Stimulated activated memory B cell treated with anti-CD40 and anti-IgM and Interleukin-4, amounts not matched to agents 10 μg/mL and 1 μg/mL and 100 μg/mL, for 72 hours (primary cell): Measurements from ENCODE around the gene FKBP10.
A peak's percentile ranks its signal among the peaks of the same experiment; 100 is the strongest.

Experiments used
- ATAC-seq: fragments of 150-1000 bp; cut with Tn5 transposase; 2 replicates; pipeline ENCODE4 v1.10.0; 2021
- H3K27ac Mint-ChIP-seq: one replicate; pipeline ENCODE4 v1.8.0; 2022; ENCODE audit warnings: mild to moderate bottlenecking, mixed read lengths
- H3K27me3 Mint-ChIP-seq: one replicate; pipeline ENCODE4 v1.8.0; 2022; ENCODE audit warnings: mixed read lengths
- H3K36me3 Mint-ChIP-seq: one replicate; pipeline ENCODE4 v1.8.0; 2022; ENCODE audit warnings: mixed read lengths
- H3K4me1 Mint-ChIP-seq: one replicate; pipeline ENCODE4 v1.8.0; 2022; ENCODE audit warnings: mixed read lengths
- H3K4me3 Mint-ChIP-seq: one replicate; pipeline ENCODE4 v1.8.0; 2022; ENCODE audit warnings: mild to moderate bottlenecking, moderate library complexity, mixed read lengths
- H3K9me3 Mint-ChIP-seq: one replicate; pipeline ENCODE4 v1.8.0; 2022; ENCODE audit warnings: mixed read lengths

The FKBP10 gene

DNA sequence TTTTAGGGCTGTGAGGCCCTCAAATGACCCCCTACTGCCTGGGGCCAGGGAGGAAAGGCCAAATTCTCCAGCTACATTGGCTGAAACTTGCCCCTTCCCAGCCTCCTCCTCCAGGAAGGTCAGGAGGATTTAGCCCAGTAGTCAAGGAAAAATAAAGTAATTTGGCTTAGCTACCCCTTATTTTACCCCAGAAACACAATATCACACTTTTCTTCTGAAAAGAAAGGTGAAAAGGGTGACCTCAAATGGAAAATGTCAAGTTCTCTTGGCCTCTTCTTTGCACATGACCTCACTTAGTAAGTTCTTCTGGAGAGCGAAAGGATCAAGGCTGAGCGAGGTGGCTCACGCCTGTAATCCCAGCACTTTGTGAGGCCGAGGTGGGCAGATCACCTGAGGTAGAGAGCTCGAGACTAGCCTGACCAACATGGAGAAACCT lies 18.2 kb upstream of the FKBP10 start:
- H3K27me3 Mint-ChIP-seq: no peaks in the 10 kb centered on the region
- H3K4me3 Mint-ChIP-seq: no peak overlapping the region
- ATAC-seq: no peak
- no peaks in the 10 kb centered on the region for H3K36me3 Mint-ChIP-seq
- H3K9me3 Mint-ChIP-seq: no peaks in the 10 kb centered on the region
- H3K4me1 Mint-ChIP-seq: no peaks in the 10 kb centered on the region
- no peak overlapping the region for H3K27ac Mint-ChIP-seq

DNA sequence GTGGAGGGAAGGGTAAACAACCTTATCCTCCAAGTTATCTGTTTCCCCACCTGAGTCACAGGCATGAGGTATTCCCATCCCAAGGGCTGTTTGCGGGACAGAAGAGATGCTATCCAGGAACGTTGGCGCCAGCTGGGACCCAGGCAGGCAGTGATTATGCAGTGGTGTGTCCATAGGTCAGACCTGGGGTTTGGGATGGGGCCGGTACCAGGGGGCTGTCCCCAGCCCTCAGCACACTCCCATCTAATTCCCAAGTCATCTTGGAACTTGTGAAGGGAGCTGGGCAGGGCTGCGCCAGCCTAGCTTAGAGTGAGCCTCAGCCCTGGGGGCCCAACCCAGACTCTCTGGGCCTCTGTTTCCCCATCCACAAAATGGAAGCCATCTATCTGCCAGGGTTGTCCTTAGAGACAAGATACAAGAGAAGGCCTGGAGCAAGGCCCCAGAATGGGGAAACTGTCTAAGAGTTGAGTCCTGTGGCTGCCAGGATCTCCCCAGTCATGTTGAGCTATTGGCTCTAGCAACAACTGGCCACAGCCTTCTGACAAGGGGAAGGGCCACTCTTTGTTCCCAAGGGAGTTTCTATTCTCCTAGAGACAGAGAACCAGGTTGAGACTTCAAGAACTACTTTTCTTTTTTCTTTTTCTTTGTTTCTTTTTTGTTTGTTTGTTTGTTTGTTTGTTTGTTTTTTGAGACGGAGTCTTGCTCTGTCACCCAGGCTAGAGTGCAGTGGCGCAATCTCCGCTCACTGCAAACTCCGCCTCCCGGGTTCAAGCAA lies 16.5 kb upstream of the FKBP10 start:
- Mint-ChIP-seq H3K27me3 (peaks cover 3% of the 10 kb centered on the region), H3K27ac (no peak overlapping the region), H3K4me3 (no peak overlapping the region), H3K9me3 (no peaks in the 10 kb centered on the region), H3K4me1 (peaks cover 1% of the 10 kb centered on the region), H3K36me3 (no peaks in the 10 kb centered on the region)
- ATAC-seq: peak; percentile 6

DNA sequence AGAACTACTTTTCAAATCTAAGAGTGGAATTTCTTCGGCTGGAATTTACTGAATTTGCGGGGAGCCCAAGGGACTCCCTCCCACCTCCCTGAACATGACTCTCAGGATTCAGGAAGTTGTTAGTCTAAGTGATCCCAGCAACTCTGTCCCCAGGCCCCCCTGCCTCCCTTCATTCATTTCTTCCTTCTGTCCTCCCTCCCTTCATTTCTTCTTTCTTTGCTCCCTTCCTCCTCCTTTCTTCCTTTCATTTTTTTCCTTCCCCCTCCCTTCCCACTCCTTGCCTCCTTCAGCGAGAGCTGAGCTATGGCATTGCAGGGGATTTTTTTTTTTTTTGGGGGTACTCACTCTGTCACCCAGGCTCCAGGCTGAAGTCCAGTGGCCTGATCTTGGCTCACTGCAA lies 15.4 kb upstream of the FKBP10 start:
- Mint-ChIP-seq H3K9me3 (no peaks in the 10 kb centered on the region), H3K27me3 (peaks cover 10% of the 10 kb centered on the region), H3K4me1 (peaks cover 8% of the 10 kb centered on the region), H3K4me3 (no peak overlapping the region), H3K36me3 (no peaks in the 10 kb centered on the region), H3K27ac (no peak overlapping the region)
- no peak for ATAC-seq

DNA sequence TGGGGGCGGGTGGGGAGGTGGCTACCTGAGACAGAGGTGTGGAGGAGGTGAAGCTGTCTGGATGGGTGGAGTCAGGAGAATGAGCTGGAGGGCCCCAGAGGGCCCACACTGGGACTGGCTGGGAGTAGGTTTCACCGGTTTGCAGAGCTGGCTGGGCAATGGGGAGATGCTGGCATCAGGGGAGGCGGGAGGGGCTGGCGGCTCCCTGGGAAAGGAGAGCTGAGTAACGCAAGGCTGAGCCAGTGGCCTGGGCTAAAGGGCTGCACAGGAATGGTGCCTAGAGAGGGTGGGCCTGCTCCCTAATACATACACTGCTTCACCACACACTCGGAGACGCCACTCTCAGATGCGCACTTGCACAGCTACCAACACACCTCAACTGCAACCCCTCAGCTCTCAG lies 13.4 kb upstream of the FKBP10 start:
- Mint-ChIP-seq H3K27me3 (peaks cover 10% of the 10 kb centered on the region), H3K9me3 (no peaks in the 10 kb centered on the region), H3K4me1 (peaks cover 16% of the 10 kb centered on the region), H3K36me3 (no peaks in the 10 kb centered on the region), H3K27ac (no peak overlapping the region), H3K4me3 (no peak overlapping the region)
- ATAC-seq: no peak

DNA sequence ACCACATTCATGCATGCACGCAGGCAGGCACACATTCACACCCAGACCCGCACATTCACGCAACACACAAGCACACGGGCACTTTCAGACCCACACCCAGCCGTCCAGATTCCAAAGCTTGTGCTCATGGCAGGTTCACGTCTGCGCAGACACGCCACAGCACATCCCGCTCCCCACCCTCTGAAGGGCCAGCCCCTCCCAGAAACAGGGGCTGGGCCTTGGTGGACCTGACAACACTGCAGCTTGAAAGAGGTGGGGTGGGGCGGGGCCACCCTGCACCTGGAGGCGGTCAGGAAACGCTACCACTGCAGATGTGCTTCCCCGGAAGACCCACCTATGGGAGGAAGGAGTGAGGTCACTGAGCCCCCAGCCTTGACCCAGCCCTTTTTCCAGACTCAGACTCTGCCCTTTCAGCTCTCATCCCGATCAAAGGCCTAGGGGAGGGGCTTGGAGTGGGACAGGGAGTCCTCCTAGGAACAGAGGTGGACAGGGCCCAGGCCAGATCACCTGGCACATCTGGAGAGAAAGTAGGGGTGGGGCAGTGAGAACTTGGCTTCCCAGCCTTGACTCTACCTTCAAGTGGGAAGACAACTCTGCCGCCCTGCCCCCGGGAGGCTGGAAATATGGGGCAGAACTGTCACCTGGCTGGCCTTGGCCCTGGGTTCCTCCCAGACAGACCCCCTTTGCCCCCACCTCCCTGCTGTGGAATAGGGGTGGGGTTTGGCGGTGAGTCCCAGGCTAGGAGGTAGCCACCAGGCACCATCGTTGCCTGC lies 12.0 kb upstream of the FKBP10 start:
- peaks cover 16% of the 10 kb centered on the region for H3K4me1 Mint-ChIP-seq
- H3K27me3 Mint-ChIP-seq: peaks cover 10% of the 10 kb centered on the region
- no peak overlapping the region for H3K27ac Mint-ChIP-seq
- ATAC-seq: no peak
- no peaks in the 10 kb centered on the region for H3K9me3 Mint-ChIP-seq
- H3K36me3 Mint-ChIP-seq: no peaks in the 10 kb centered on the region
- H3K4me3 Mint-ChIP-seq: no peak overlapping the region

DNA sequence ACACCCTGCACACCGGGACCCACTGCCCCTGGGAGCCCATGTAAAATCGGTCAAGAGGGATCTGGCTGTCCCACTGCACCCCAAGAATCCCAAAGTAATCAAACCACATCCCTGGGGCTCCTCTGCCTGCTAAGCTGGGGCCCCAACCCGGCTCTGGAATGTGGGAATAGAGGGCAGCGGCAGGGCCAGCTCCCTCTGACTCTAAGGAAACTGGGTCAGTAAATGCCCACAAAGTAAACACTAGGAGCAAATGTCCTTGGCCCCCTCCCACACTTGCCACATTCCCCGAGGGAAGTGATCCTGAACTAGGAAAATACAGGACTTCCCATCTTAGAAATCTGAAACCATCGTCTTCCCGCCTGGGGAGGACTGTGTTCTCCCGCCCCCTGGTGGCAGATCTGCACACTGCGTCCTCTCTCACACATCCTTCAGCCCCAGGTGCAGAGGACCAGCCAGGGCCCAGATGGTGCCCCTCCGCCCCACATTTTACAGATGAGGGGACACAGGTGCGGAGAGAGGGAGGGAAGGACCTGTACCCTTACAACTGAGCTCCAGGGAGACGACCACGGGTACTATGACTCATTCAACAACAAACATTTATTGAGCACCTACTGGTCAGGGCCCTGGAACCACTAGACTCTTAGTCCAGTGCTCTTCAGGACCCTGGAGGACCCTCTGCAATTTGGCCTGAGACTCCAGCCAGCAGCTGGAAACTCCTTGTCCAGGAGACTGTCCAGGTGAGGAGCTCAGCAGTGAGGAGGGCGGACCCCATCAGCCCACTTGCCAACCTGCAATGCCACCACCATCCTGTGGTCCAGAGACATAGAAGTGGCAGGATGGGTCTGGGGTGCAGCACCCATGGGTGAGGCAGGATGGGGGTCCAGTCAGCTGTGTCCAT lies 11.2 kb upstream of the FKBP10 start:
- peak; percentile 74 for ATAC-seq
- Mint-ChIP-seq H3K27ac (no peak overlapping the region), H3K9me3 (no peaks in the 10 kb centered on the region), H3K4me3 (no peak overlapping the region), H3K36me3 (no peaks in the 10 kb centered on the region), H3K27me3 (peaks cover 10% of the 10 kb centered on the region), H3K4me1 (peaks cover 16% of the 10 kb centered on the region)

DNA sequence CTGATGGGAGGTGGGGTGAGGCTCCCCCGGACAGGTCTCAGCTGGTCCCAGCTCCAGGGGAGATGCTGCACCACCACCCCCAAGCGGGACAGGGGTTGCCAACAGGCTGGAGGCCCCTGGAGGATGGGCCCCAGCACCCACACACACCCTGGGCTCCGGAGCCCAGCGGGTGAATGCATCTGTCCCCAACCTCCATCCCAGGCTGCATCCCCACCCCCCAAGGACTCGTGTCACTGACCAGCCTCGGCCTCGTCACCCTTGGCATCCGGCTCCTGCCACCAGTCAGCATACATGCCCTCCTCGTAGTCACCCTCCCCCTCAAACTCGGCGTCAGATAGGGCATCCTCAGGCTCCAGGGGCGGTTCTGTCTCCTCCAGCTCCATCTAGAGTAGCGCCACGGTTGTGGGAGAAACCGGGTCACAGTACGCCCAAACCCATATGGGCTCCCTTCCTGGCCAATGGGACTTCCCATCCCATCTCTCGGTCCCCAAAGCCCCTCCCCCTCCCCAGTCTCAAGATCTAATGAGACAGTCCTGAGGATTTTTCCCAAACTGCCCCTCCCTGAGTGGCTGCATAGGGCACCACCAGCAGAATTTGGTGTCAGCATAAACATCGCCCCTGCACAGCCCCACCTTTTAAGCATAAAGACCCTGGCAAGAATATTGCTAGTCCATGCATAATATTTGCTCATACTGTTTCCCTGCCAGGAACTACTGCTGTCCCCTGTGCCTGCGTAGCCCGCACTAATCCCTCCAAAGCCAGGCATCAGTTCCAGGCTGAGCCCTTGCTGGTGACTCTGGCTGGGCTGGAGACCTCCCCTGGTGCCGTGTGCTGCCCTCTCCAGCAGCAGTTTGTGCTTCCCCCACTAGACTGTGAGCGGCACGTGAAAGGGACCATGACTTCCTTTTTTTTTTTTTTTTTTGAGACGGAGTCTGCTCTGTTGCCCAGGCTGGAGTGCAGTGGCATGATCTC lies 9.5 kb upstream of the FKBP10 start:
- H3K9me3 Mint-ChIP-seq: no peaks in the 10 kb centered on the region
- H3K4me1 Mint-ChIP-seq: peaks cover 16% of the 10 kb centered on the region

DNA sequence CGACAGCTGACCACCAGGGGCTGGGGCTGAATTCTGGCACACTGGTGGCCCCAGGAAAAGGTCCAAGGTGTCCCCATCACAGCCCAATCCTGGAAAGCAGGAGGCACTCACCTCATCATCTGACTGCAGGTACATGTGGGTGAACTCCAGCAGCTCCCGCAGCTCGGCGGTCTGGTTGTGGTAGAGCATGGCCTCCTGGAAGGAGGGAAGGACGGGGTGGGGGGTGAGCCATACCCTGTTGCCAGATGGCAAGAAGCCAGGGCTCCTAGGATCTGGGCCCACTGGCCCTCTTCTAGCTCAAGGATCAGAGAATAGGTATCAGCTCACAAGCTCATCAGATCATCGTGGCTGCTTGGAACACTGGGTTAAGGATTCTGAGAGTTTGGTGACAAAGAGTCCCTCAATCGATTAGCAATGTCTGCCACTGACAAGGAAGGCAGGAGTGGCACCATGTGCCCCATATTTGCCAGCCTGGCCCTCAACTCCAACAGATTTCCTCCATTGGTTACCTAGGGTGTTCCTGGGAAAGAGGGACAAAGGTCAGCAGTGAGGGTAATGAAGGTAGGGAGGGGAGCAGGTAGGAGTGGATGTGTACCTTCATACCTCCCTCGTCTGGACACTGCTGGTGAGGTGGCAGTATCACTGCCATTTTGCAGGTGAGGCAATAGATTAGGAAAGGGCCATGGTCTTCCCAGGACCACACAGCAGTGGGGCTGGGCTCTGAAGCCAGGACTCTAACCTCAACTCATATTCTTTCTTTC lies 5.9 kb upstream of the FKBP10 start:
- ATAC-seq: no peak
- no peaks in the 10 kb centered on the region for H3K9me3 Mint-ChIP-seq
- H3K4me3 Mint-ChIP-seq: no peak overlapping the region
- peaks cover 23% of the 10 kb centered on the region for H3K27me3 Mint-ChIP-seq
- H3K36me3 Mint-ChIP-seq: no peaks in the 10 kb centered on the region
- H3K27ac Mint-ChIP-seq: no peak overlapping the region
- H3K4me1 Mint-ChIP-seq: peaks cover 16% of the 10 kb centered on the region

More for the DNA sequence above, 9.5 kb upstream of the FKBP10 start:
- Mint-ChIP-seq H3K27me3 (peaks cover 10% of the 10 kb centered on the region), H3K27ac (no peak overlapping the region), H3K36me3 (no peaks in the 10 kb centered on the region), H3K4me3 (no peak overlapping the region)
- peak; percentile 58 for ATAC-seq

DNA sequence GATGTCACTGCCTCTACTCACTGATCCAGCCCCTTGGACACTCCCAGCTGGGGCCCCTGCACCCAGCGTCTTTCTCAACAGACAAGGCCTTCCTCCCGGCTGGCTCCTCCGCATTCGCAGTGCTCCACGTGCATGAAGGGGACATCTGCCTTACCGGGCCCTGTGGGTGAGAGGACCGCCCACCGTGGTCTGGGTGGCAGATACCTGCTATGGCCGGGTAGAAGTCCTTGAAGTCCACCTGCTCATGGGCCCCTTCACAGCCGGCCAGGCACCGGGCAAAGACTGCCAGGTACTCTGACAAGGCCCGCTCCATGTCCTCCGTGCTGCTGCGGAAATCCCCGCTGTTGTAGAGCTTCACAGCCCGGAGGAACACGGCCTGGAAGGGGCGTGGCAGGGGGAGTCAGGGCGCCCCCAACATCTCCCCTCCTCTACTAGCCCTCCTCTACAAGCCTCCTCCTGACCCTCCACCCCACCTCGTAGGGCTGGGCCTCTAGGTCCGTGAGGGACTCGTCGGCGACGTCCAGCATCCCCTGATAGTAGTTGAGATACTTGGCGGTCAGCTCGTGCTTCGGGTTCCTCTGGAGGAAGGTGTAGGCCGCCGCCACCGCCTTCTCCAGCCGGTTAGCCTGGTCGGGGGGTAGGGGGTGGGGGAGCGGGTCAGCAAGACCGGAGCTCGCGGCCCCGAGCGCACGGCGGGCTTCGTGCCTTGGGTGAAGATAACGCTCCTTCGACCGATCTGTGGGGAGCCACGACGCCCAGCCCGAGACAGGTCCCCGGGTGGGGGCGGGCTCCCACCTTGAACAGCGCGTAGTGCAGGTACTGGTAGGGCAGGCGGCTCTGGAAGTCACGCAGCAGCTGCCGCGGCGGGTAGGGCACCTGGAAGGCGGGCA lies 1.9 kb upstream of the FKBP10 start:
- Mint-ChIP-seq H3K4me1 (peaks cover 24% of the 10 kb centered on the region), H3K27me3 (peaks cover 39% of the 10 kb centered on the region), H3K9me3 (no peaks in the 10 kb centered on the region), H3K4me3 (peak overlapping the region; percentile 61), H3K36me3 (no peaks in the 10 kb centered on the region), H3K27ac (no peak overlapping the region)
- ATAC-seq: peak; percentile 21

DNA sequence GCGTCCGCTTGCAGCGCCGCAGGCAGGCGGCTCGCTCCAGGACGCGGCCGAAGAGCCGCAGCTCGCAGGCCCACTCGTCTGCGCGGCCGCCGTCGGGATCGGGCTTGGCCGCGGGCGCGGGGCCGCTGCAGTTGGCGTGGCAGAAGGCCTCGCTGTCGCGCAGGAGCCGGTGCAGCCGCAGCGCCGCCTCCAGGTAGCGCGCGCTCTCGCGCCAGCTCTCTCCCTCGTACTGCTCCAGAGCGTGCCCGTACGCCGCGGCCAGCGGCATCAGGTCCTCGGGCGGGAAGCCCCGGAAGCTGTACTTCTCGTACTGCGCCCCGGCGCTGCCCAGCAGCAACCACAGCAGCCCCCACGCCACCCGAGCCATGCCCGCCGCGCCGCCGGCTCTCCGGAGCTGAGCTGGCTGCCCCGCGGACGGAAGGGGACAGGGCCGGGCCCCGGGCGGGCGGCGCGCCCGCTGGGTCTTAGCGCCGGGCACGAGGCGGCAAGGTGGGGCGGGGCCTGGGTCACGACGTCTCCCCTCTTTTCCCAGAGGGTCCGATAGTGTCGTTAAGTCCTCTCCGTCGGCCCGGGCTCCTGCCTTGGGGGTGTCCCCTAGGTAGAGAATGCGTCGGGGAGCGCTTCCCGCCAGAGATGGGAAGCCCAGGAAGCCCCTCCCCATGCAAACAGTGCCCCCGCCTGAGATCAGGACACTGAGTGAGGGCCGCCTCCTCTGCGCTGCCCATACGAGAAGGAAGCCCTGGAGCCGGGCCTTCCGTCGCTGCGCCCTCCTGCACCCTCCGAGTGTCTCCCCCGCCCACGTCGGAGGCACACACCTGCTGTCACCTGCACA lies 1.0 kb upstream of the FKBP10 start, which contains the start of gene P3H4:
Gene P3H4 (minus strand): TSS at position 401 of the 832 bp plus-strand sequence. CDS start 34 bp downstream, at position 367.
- ATAC-seq: peak; percentile 90
- H3K4me3 Mint-ChIP-seq: peak within 1 kb of the TSS; percentile 90
- H3K4me1 Mint-ChIP-seq: peaks cover 24% of the 10 kb centered on the region
- H3K27me3 Mint-ChIP-seq: peaks cover 39% of the 10 kb centered on the region
- no peaks in the 10 kb centered on the region for H3K9me3 Mint-ChIP-seq
- H3K36me3 Mint-ChIP-seq: no peaks in the 10 kb centered on the region
- H3K27ac Mint-ChIP-seq: peak within 1 kb of the TSS; percentile 71

DNA sequence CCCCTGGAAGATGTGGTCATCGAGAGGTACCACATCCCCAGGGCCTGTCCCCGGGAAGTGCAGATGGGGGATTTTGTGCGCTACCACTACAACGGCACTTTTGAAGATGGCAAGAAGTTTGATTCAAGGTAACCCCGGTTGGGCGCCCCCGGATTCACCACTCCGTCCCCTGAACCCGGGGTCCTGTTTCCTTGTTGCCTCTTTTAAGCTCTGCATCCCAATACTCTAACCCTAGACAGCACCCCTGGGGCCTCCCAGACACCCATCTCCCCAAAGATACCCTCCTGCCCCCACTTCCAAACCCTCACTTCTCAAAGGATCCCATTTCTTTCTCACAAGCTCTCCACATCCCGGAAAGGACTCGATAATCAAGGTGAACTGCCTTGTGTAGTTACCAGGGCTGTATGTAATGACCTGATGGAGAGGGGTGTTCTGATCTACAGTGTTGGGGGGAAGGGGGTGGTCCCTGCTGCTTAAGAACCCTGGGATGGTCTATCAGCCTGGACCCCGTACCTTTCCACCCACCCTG lies 412 bp downstream of the FKBP10 start:
- no peak for ATAC-seq
- H3K4me3 Mint-ChIP-seq: peak overlapping the region; percentile 25
- no peaks in the 10 kb centered on the region for H3K9me3 Mint-ChIP-seq
- no peaks in the 10 kb centered on the region for H3K36me3 Mint-ChIP-seq
- peaks cover 27% of the 10 kb centered on the region for H3K4me1 Mint-ChIP-seq
- H3K27ac Mint-ChIP-seq: no peak overlapping the region
- peaks cover 45% of the 10 kb centered on the region for H3K27me3 Mint-ChIP-seq

DNA sequence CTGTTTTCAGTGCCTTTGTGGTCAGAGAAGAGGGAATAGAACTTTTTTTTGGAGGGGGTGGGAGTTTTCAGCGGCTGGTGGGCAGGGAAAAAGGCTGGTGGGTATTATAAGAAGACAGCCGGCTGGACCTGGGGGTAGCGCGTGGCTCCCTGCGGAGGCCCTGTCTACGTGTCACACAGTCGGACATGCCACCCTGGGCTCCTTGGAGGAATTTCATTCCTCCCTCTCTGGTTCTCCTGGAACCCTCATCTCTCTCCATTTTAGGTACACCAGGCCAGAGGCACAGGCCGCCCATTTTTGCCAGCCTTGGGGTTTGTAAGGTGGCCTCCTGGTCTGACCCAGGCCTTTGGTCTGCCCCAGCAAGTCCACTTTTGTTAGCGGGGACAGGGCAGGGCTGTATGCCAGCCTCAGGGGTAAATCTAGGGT lies 908 bp downstream of the FKBP10 start:
- peaks cover 32% of the 10 kb centered on the region for H3K4me1 Mint-ChIP-seq
- H3K27ac Mint-ChIP-seq: no peak overlapping the region
- no peak for ATAC-seq
- no peaks in the 10 kb centered on the region for H3K36me3 Mint-ChIP-seq
- peaks cover 50% of the 10 kb centered on the region for H3K27me3 Mint-ChIP-seq
- no peaks in the 10 kb centered on the region for H3K9me3 Mint-ChIP-seq
- no peak overlapping the region for H3K4me3 Mint-ChIP-seq
